GM23338 (cell line): Measurements from ENCODE around the gene F13A1.

Experiments
- CREB1 ChIP-seq: fragments of 250-450 bp; sonication (Bioruptor Pico); IDR thresholded peaks from 2 replicates; pipeline ENCODE4 v1.5.0; 2020; ENCODE audit warnings: low read depth, mild to moderate bottlenecking, moderate library complexity
- EZH2 ChIP-seq: fragments of 200-600 bp; sonication (generic); IDR thresholded peaks from one replicate; pipeline ENCODE4 v1.8.0; 2017; ENCODE audit warnings: antibody characterized with exemption, mild to moderate bottlenecking, low read depth; ENCODE audit not compliant: unreplicated experiment
- EZH2phosphoT487 ChIP-seq: fragments of 200-600 bp; sonication (generic); IDR thresholded peaks from one replicate; pipeline ENCODE4 v1.8.1; 2018; ENCODE audit warnings: antibody characterized with exemption; ENCODE audit not compliant: unreplicated experiment
- NANOG ChIP-seq: IDR thresholded peaks from 2 replicates; pipeline ENCODE4 v1.6.1; 2016; ENCODE audit warnings: antibody characterized with exemption, borderline replicate concordance
- POLR2AphosphoS5 ChIP-seq: IDR thresholded peaks from 2 replicates; pipeline ENCODE4 v1.6.1; 2016; ENCODE audit warnings: antibody characterized with exemption, low read depth
- REST ChIP-seq: IDR thresholded peaks from one replicate; pipeline ENCODE4 v1.6.1; 2018; ENCODE audit warnings: antibody characterized with exemption; ENCODE audit not compliant: unreplicated experiment
- STAT1 ChIP-seq: IDR thresholded peaks from one replicate; pipeline ENCODE4 v1.6.1; 2016; ENCODE audit warnings: antibody characterized with exemption; ENCODE audit not compliant: unreplicated experiment
- TF ChIP-seq, protein P1 (sequence below), 2 experiments: fragments of 200-600 bp in 1 of 2; sonication (generic) in 1 of 2; conservative IDR thresholded peaks; 2 replicates each; pipeline versions ENCODE4 v1.5.1 to v1.6.1; 2016 to 2017; ENCODE audit warnings: antibody characterized with exemption in 2 of 2, low read depth in 2 of 2, mild to moderate bottlenecking in 2 of 2, moderate library complexity in 1 of 2
- TF ChIP-seq, protein P2 (sequence below): fragments of 250-450 bp; sonication (Bioruptor Pico); IDR thresholded peaks from 2 replicates; pipeline ENCODE4 v1.5.0; 2020; ENCODE audit warnings: mild to moderate bottlenecking, moderate library complexity

DNA sequence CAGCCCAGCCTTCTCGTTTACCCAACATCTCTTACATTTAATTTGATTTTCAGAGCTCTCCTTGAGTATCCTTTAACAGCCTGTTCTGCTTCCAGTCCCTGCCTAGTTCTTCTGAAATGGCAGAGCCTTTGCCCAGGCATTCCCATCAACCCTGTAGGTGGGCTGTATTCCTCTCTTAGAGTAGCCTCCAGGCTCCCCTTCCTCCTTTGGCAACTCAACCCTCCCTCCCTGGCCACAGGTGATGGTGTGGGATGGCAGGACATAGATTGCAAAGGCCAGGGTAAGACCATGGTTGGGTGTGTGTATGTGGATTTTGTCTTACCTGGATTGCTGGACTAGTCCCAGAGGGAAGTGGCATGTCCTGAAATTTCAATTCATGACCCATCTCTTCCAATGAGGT, 125.4 kb downstream of the F13A1 start:
- TF ChIP-seq, protein P1, sequence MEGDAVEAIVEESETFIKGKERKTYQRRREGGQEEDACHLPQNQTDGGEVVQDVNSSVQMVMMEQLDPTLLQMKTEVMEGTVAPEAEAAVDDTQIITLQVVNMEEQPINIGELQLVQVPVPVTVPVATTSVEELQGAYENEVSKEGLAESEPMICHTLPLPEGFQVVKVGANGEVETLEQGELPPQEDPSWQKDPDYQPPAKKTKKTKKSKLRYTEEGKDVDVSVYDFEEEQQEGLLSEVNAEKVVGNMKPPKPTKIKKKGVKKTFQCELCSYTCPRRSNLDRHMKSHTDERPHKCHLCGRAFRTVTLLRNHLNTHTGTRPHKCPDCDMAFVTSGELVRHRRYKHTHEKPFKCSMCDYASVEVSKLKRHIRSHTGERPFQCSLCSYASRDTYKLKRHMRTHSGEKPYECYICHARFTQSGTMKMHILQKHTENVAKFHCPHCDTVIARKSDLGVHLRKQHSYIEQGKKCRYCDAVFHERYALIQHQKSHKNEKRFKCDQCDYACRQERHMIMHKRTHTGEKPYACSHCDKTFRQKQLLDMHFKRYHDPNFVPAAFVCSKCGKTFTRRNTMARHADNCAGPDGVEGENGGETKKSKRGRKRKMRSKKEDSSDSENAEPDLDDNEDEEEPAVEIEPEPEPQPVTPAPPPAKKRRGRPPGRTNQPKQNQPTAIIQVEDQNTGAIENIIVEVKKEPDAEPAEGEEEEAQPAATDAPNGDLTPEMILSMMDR (conservative IDR thresholded peaks at IDR 0.05; ENCODE audit: low read depth in 2 of 2): no peak
- TF ChIP-seq STAT1: no peak
- no peak for TF ChIP-seq EZH2
- no peak for TF ChIP-seq NANOG
- no peak for TF ChIP-seq CREB1 (CRISPR knock-in tag)
- no peak for TF ChIP-seq POLR2AphosphoS5
- TF ChIP-seq EZH2phosphoT487: no peak
- TF ChIP-seq, protein P2, sequence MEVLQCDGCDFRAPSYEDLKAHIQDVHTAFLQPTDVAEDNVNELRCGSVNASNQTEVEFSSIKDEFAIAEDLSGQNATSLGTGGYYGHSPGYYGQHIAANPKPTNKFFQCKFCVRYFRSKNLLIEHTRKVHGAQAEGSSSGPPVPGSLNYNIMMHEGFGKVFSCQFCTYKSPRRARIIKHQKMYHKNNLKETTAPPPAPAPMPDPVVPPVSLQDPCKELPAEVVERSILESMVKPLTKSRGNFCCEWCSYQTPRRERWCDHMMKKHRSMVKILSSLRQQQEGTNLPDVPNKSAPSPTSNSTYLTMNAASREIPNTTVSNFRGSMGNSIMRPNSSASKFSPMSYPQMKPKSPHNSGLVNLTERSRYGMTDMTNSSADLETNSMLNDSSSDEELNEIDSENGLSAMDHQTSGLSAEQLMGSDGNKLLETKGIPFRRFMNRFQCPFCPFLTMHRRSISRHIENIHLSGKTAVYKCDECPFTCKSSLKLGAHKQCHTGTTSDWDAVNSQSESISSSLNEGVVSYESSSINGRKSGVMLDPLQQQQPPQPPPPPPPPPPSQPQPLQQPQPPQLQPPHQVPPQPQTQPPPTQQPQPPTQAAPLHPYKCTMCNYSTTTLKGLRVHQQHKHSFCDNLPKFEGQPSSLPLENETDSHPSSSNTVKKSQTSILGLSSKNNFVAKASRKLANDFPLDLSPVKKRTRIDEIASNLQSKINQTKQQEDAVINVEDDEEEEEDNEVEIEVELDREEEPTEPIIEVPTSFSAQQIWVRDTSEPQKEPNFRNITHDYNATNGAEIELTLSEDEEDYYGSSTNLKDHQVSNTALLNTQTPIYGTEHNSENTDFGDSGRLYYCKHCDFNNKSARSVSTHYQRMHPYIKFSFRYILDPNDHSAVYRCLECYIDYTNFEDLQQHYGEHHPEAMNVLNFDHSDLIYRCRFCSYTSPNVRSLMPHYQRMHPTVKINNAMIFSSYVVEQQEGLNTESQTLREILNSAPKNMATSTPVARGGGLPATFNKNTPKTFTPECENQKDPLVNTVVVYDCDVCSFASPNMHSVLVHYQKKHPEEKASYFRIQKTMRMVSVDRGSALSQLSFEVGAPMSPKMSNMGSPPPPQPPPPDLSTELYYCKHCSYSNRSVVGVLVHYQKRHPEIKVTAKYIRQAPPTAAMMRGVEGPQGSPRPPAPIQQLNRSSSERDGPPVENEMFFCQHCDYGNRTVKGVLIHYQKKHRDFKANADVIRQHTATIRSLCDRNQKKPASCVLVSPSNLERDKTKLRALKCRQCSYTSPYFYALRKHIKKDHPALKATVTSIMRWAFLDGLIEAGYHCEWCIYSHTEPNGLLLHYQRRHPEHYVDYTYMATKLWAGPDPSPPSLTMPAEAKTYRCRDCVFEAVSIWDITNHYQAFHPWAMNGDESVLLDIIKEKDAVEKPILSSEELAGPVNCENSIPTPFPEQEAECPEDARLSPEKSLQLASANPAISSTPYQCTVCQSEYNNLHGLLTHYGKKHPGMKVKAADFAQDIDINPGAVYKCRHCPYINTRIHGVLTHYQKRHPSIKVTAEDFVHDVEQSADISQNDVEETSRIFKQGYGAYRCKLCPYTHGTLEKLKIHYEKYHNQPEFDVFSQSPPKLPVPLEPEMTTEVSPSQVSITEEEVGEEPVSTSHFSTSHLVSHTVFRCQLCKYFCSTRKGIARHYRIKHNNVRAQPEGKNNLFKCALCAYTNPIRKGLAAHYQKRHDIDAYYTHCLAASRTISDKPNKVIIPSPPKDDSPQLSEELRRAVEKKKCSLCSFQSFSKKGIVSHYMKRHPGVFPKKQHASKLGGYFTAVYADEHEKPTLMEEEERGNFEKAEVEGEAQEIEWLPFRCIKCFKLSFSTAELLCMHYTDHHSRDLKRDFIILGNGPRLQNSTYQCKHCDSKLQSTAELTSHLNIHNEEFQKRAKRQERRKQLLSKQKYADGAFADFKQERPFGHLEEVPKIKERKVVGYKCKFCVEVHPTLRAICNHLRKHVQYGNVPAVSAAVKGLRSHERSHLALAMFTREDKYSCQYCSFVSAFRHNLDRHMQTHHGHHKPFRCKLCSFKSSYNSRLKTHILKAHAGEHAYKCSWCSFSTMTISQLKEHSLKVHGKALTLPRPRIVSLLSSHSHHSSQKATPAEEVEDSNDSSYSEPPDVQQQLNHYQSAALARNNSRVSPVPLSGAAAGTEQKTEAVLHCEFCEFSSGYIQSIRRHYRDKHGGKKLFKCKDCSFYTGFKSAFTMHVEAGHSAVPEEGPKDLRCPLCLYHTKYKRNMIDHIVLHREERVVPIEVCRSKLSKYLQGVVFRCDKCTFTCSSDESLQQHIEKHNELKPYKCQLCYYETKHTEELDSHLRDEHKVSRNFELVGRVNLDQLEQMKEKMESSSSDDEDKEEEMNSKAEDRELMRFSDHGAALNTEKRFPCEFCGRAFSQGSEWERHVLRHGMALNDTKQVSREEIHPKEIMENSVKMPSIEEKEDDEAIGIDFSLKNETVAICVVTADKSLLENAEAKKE (CRISPR knock-in tag): no peak
- TF ChIP-seq REST: no peak
